PC-3 (cell line): Measurements from ENCODE around the gene NKX2-3.

Source experiments
- EZH2 ChIP-seq: fragments of 300-600 bp; sonication (generic); IDR thresholded peaks from one replicate; pipeline ENCODE4 v1.6.1; 2017; ENCODE audit warnings: antibody characterized with exemption, mild to moderate bottlenecking, low read length; ENCODE audit not compliant: unreplicated experiment
- TF ChIP-seq, protein P1 (sequence below): fragments of 300-600 bp; sonication (generic); conservative IDR thresholded peaks from 2 replicates; pipeline ENCODE4 v1.5.1; 2017; ENCODE audit warnings: antibody characterized with exemption, low read depth, mild to moderate bottlenecking, low read length

DNA sequence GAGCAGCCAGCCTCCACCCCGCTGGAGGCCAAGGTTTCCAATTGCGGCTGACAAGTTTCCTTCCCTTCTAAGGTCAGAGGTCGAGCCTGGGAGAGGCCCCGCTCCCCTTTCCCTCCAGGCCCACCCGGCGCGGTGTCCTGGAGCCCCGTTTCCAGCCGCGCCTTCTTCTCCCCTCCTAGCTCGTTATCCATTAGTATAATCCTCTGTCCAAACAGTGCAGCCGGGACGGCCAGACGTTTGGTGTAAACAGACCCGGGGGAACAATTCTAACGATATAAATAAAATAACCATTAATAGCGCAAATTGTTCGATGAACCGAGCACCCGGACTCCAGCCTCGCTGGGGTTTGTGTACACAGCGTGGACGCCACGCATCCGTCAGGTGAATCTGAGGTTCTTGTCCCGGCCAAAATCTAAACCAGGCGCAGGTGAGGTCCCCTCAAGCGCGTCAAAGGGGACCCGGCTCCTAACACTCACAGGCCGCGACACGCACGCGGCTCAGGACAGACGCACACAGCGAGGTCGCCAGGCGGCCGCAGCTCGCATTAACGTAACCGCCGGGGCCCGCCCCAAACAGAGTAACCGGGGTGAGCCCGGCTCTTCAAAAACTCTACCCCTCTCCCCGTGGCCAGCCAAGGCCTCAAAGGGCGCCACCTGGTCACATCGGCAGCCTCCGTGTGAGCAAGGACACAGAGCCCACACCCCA lies 10.8 kb upstream of the NKX2-3 start:
- TF ChIP-seq, protein P1, sequence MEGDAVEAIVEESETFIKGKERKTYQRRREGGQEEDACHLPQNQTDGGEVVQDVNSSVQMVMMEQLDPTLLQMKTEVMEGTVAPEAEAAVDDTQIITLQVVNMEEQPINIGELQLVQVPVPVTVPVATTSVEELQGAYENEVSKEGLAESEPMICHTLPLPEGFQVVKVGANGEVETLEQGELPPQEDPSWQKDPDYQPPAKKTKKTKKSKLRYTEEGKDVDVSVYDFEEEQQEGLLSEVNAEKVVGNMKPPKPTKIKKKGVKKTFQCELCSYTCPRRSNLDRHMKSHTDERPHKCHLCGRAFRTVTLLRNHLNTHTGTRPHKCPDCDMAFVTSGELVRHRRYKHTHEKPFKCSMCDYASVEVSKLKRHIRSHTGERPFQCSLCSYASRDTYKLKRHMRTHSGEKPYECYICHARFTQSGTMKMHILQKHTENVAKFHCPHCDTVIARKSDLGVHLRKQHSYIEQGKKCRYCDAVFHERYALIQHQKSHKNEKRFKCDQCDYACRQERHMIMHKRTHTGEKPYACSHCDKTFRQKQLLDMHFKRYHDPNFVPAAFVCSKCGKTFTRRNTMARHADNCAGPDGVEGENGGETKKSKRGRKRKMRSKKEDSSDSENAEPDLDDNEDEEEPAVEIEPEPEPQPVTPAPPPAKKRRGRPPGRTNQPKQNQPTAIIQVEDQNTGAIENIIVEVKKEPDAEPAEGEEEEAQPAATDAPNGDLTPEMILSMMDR: no peak
- no peak for TF ChIP-seq EZH2
